HG03196 (cell line): Measurements from ENCODE around the gene CD40.

ENCODE experiments used
- ATAC-seq: cut with Tn5 transposase; IDR thresholded peaks from one replicate; pipeline ENCODE4 v1.9.1; 2021; ENCODE audit not compliant: unreplicated experiment

The CD40 gene

GRCh38 chr20:46142124-46142523 lies 24.0 kb downstream of the CD40 start:
- ATAC-seq: no peak

- no peak for ATAC-seq
Measured at GRCh38 chr20:46144432-46145025, 26.4 kb downstream of the CD40 start.

DNA sequence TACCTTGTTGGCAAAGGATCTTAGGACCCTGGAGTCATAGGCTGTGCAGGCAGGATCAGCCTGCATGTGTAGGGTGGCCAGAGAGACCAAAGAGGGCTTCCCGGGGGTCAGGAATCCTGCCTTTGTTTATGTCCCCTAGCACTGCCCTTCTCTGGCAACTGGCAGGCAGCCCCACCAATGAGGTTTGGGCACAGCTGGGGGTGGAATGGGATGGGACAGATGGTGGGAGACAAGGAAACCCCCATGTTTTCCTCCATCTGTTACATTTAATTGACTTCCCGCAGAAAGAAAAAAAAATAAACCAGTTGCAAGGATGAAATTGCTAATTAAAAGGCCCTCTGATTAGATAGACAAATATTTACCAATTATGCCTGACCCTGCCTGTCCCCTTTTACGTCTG lies 27.6 kb downstream of the CD40 start:
- ATAC-seq: no peak

- no peak for ATAC-seq
Measured at GRCh38 chr20:46148313-46149208, 30.4 kb downstream of the CD40 start.

GRCh38 chr20:46150943-46151342 lies 32.8 kb downstream of the CD40 start:
- no peak for ATAC-seq

- ATAC-seq: no peak
Measured at GRCh38 chr20:46151936-46152335, 33.8 kb downstream of the CD40 start.

DNA sequence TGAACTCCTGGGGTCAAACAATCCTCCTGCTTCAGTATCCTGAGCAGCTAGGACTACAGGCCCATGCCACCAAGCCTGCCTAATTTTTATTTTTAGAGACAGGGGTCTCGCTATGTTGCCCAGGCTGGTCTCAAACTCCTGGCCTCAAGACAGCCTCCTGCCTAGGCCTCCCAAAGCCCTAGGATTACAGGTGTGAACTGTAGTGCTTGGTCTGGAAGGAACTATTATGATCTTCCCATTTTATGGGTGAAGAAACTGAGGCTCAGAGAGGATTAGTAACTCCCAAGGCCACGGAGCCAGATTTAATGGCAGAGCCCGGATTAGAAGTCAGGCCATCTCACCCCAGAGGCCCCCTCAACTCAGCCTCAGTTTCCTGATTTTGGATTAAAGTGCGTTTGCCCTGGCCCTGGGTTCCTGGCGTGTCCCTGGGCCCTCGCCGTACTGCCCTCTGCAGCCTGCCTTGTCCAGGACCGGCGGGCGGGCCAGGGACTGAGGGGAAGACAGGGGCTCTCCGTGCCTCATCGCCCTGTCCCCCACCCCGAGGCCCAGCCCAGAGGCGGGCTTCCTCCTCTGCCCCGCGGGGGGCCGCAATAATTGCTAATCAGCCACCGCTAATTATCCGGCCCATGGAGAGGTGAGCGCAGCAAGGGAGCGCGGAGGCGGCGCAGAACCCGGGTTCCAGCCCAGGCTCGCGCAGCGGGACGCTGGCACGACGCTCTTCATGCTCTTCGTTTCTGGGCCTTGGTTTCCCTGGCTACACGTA lies 34.9 kb downstream of the CD40 start:
- ATAC-seq: no peak

DNA sequence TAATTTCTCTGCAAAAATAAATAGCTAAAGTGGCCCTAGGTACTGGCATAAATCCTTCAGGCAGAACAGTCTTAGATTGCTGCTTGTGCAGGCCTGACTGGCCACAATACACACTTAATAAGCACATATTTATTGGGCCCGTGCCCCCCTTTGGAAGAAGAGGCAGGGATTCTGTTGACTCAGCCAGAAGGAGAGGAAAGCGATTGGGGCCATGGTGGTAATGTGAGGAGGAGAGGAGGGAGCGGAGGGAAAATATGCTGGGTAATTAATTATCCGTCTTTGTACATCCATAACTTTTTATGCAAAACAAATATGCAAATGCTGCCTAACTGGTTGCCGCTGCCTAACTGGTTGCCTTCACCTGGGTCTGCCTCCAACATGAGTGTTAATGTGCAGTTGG lies 36.2 kb downstream of the CD40 start:
- ATAC-seq: no peak

- ATAC-seq: no peak
Measured at GRCh38 chr20:46154796-46155195, 36.7 kb downstream of the CD40 start.

DNA sequence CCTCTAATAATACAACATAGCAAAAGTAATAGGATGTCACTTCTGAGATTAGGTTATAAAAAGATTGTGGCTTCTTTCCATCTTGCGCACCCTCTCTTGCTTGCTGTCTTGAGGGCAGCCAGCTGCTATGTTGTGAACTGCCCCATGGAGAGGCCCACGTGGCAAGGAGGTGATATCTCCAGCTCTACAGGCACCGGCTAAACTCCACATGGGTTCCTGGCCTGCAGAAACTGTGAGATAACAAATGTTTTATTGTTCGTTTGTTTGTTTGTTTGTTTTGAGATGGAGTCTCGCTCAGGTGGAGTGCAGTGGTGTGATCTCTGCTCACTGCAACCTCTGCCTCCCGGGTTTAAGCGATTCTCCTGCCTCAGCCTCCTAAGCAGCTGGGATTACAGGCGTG lies 38.0 kb downstream of the CD40 start:
- no peak for ATAC-seq

DNA sequence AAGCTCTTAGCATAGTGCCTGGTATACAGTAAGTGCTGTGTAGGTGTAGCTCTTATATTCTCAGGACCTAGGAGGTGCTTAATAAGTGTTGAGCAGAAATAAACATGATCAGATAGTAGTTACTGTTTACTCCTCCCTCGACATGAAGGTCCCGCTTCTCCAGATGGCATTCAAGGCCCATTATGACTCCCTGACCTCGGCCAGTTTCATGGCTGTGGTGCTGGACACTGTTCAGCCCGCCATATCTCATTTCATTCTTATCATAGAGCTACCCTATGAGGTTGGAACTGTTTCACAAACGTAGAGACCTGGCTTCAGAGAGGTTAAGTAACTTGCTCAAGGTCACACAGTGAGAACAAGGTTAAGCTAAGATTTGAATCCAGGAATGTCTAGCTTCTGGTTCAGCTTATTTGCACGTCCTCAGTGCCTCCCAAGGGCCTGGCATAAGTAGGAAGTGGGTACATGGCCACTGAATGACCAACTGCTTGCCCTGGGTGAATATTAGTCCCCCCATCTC lies 39.0 kb downstream of the CD40 start:
- no peak for ATAC-seq

DNA sequence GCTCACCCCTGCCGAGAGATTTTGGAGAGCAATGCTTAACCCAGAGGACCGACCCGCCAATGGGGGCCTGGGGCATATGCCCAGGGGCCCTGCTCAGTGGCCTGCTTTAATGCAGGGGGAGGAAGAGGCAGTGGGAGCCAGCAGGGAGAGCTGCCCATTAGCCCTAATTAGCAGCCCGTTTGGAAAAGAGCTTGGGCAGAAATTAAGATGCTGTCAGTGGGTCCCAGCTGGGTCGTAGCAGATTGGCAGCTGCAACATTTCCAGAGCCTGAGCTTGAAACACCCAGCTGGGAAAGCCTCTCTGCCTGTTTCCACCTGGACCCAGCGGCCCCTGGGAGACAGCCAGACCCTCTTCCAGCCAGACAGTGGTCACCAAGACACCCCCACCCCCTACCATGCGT lies 39.5 kb downstream of the CD40 start:
- no peak for ATAC-seq

GRCh38 chr20:46158476-46158987 lies 40.4 kb downstream of the CD40 start:
- no peak for ATAC-seq

- ATAC-seq: no peak
Measured at GRCh38 chr20:46159101-46159897, 41.2 kb downstream of the CD40 start.

DNA sequence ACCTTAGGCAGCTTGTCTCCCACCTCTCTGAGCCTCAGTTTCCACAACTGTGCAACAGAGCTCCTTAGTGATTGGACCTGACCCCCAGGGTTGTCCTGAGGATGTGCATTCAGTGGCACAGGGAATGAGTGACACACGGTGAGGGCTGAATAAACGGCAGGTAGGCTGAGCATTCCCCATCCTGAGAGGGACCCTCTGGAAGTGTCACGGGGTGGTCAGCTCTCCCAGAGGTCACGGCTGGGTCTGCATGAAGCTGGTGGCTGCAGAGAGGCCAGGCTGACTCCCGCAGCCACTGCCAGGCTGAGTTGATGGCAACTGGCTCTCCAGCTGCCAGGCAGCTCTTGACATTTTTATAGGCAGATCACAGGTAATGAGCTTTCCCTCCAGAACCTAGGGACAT lies 42.5 kb downstream of the CD40 start:
- ATAC-seq: no peak

- ATAC-seq: no peak
Measured at GRCh38 chr20:46161921-46162320, 43.8 kb downstream of the CD40 start.

- ATAC-seq: no peak
Measured at GRCh38 chr20:46164254-46164653, 46.1 kb downstream of the CD40 start.

GRCh38 chr20:46167080-46167479 lies 49.0 kb downstream of the CD40 start:
- ATAC-seq: no peak

GRCh38 chr20:46168438-46168837 lies 50.3 kb downstream of the CD40 start:
- no peak for ATAC-seq
